ENCODE results near the gene C1orf50. TPM values are rescaled to one million over a fixed set of nuclear protein-coding genes. Genes with fewer than 3 reads are reported as not detected.

Gene C1orf50
- total and polyA plus RNA-seq, 2 donors from 2014 or later, result 7.5 to 14.6 TPM

GRCh38 chr1:42822800-42823392, 55.8 kb downstream of the C1orf50 start:
- H3K36me3 ChIP-seq (ENCODE audit: control insufficient read depth in 2 of 3, insufficient read depth in 3 of 3, low read length in 3 of 3), result no peaks in the 10 kb centered on the region
- DNase-seq, result peak in 2 of 5 donors; percentile 24 to 36
- H3K4me1 ChIP-seq (ENCODE audit: control insufficient read depth in 2 of 3, insufficient read depth in 2 of 3, low read depth in 1 of 3, low read length in 3 of 3), result peaks cover 0 to 12% (median 5%) of the 10 kb centered on the region in 3 donors
- H3K27ac ChIP-seq (ENCODE audit: low read depth in 2 of 2, low read length in 2 of 2), result no peak overlapping the region
- no peaks in the 10 kb centered on the region for H3K27me3 ChIP-seq (ENCODE audit: control insufficient read depth, insufficient read depth, low read length)
- intact Hi-C loops (cut with DNase I), result no loop called here
- no peak overlapping the region for H3K4me3 ChIP-seq (ENCODE audit: low read length in 3 of 3)
- TF ChIP-seq, protein P1, sequence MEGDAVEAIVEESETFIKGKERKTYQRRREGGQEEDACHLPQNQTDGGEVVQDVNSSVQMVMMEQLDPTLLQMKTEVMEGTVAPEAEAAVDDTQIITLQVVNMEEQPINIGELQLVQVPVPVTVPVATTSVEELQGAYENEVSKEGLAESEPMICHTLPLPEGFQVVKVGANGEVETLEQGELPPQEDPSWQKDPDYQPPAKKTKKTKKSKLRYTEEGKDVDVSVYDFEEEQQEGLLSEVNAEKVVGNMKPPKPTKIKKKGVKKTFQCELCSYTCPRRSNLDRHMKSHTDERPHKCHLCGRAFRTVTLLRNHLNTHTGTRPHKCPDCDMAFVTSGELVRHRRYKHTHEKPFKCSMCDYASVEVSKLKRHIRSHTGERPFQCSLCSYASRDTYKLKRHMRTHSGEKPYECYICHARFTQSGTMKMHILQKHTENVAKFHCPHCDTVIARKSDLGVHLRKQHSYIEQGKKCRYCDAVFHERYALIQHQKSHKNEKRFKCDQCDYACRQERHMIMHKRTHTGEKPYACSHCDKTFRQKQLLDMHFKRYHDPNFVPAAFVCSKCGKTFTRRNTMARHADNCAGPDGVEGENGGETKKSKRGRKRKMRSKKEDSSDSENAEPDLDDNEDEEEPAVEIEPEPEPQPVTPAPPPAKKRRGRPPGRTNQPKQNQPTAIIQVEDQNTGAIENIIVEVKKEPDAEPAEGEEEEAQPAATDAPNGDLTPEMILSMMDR (IDR thresholded peaks at IDR 0.05; ENCODE audit: borderline replicate concordance, extremely low read depth, insufficient read depth), result no peak
- H3K9ac ChIP-seq (ENCODE audit: low read length in 3 of 3), result no peak overlapping the region
- peak; percentile 35 for FAIRE-seq
- no peaks in the 10 kb centered on the region for H3K9me3 ChIP-seq (ENCODE audit: control insufficient read depth in 2 of 3, insufficient read depth in 1 of 3, low read length in 3 of 3)

GRCh38 chr1:42824481-42825035, 57.5 kb downstream of the C1orf50 start:
- intact Hi-C loops (cut with DNase I), result no loop called here
- no peak overlapping the region for H3K27ac ChIP-seq (ENCODE audit: low read depth in 2 of 2, low read length in 2 of 2)
- no peak overlapping the region for H3K4me3 ChIP-seq (ENCODE audit: low read length in 3 of 3)
- H3K4me1 ChIP-seq (ENCODE audit: control insufficient read depth in 2 of 3, insufficient read depth in 2 of 3, low read depth in 1 of 3, low read length in 3 of 3), result peaks cover 0 to 8% (median 2%) of the 10 kb centered on the region in 3 donors
- TF ChIP-seq, protein P1 (IDR thresholded peaks at IDR 0.05; ENCODE audit: borderline replicate concordance, extremely low read depth, insufficient read depth), result no peak
- FAIRE-seq (no peak), DNase-seq (no peak)
- no peaks in the 10 kb centered on the region for H3K36me3 ChIP-seq (ENCODE audit: control insufficient read depth in 2 of 3, insufficient read depth in 3 of 3, low read length in 3 of 3)
- H3K9ac ChIP-seq (ENCODE audit: low read length in 3 of 3), result no peak overlapping the region
- no peaks in the 10 kb centered on the region for H3K9me3 ChIP-seq (ENCODE audit: control insufficient read depth in 2 of 3, insufficient read depth in 1 of 3, low read length in 3 of 3)
- no peaks in the 10 kb centered on the region for H3K27me3 ChIP-seq (ENCODE audit: control insufficient read depth, insufficient read depth, low read length)

GRCh38 chr1:42825036-42825851, 58.2 kb downstream of the C1orf50 start:
- no peaks in the 10 kb centered on the region for H3K9me3 ChIP-seq (ENCODE audit: control insufficient read depth in 2 of 3, insufficient read depth in 1 of 3, low read length in 3 of 3)
- H3K9ac ChIP-seq (ENCODE audit: low read length in 3 of 3), result no peak overlapping the region
- no peak overlapping the region for H3K27ac ChIP-seq (ENCODE audit: low read depth in 2 of 2, low read length in 2 of 2)
- H3K27me3 ChIP-seq (ENCODE audit: control insufficient read depth, insufficient read depth, low read length), result no peaks in the 10 kb centered on the region
- FAIRE-seq (no peak), DNase-seq (peak in 1 of 5 donors; percentile 12)
- no peak overlapping the region for H3K4me3 ChIP-seq (ENCODE audit: low read length in 3 of 3)
- peaks cover 0 to 4% (median 2%) of the 10 kb centered on the region in 3 donors for H3K36me3 ChIP-seq (ENCODE audit: control insufficient read depth in 2 of 3, insufficient read depth in 3 of 3, low read length in 3 of 3)
- TF ChIP-seq, protein P1 (IDR thresholded peaks at IDR 0.05; ENCODE audit: borderline replicate concordance, extremely low read depth, insufficient read depth), result no peak
- intact Hi-C loops (cut with DNase I), result no loop called here
- H3K4me1 ChIP-seq (ENCODE audit: control insufficient read depth in 2 of 3, insufficient read depth in 2 of 3, low read depth in 1 of 3, low read length in 3 of 3), result peaks cover 0 to 8% (median 2%) of the 10 kb centered on the region in 3 donors

Other genes starting within 250 kb of the C1orf50 start
- 25.6 TPM for gene PPIH, start 108.8 kb upstream of the C1orf50 start, total RNA-seq
- 40.7 TPM for gene PPIH, start 108.8 kb upstream of the C1orf50 start, polyA plus RNA-seq (ENCODE audit: insufficient read depth, low read depth, low replicate concordance)
- gene YBX1, start 84.8 kb upstream of the C1orf50 start, total RNA-seq, result 395 TPM
- gene YBX1, start 84.8 kb upstream of the C1orf50 start, polyA plus RNA-seq (ENCODE audit: insufficient read depth, low read depth, low replicate concordance), result 418 TPM
- gene CLDN19, start 27.0 kb upstream of the C1orf50 start, total RNA-seq, result 23.2 TPM
- gene CLDN19, start 27.0 kb upstream of the C1orf50 start, polyA plus RNA-seq (ENCODE audit: insufficient read depth, low read depth, low replicate concordance), result 42.5 TPM
- gene P3H1, start 221 bp upstream of the C1orf50 start, total RNA-seq, result 29.7 TPM
- 19.0 TPM for gene P3H1, start 221 bp upstream of the C1orf50 start, polyA plus RNA-seq (ENCODE audit: insufficient read depth, low read depth, low replicate concordance)
- 0.22 TPM for gene TMEM269, start 17.7 kb downstream of the C1orf50 start, total RNA-seq
- gene TMEM269, start 17.7 kb downstream of the C1orf50 start, polyA plus RNA-seq (ENCODE audit: insufficient read depth, low read depth, low replicate concordance), result not detected
- 13.3 TPM for gene ERMAP, start 49.9 kb downstream of the C1orf50 start, total RNA-seq
- gene ERMAP, start 49.9 kb downstream of the C1orf50 start, polyA plus RNA-seq (ENCODE audit: insufficient read depth, low read depth, low replicate concordance), result 5.4 TPM
- 15.5 TPM for gene SVBP, start 50.1 kb downstream of the C1orf50 start, total RNA-seq
- 36.8 TPM for gene SVBP, start 50.1 kb downstream of the C1orf50 start, polyA plus RNA-seq (ENCODE audit: insufficient read depth, low read depth, low replicate concordance)
- gene ZNF691, start 79.4 kb downstream of the C1orf50 start, total RNA-seq, result 11.7 TPM
- gene ZNF691, start 79.4 kb downstream of the C1orf50 start, polyA plus RNA-seq (ENCODE audit: insufficient read depth, low read depth, low replicate concordance), result 17.3 TPM
- 55.9 TPM for gene SLC2A1, start 191.6 kb downstream of the C1orf50 start, total RNA-seq
- 28.6 TPM for gene SLC2A1, start 191.6 kb downstream of the C1orf50 start, polyA plus RNA-seq (ENCODE audit: insufficient read depth, low read depth, low replicate concordance)